Prostate gland (tissue), 2 donors: ENCODE measurements around the gene MGRN1.

ENCODE experiments used
- POLR2AphosphoS5 ChIP-seq: sonication (generic); formaldehyde crosslinking; IDR thresholded peaks from one replicate; pipeline ENCODE4 v1.6.1; 2017; ENCODE audit warnings: antibody characterized with exemption
- TF ChIP-seq, protein P1 (sequence below), 4 experiments: fragments of 200-600 bp in 2 of 4; fragments of 450-650 bp in 2 of 4; sonication (generic) in 2 of 4; IDR thresholded peaks; 1 replicate in 3 of 4; 2 replicates in 1 of 4; pipeline ENCODE4 v1.5.1; 2016 to 2019; ENCODE audit warnings: antibody characterized with exemption in 4 of 4, mild to moderate bottlenecking in 2 of 4, moderate library complexity in 2 of 4

DNA sequence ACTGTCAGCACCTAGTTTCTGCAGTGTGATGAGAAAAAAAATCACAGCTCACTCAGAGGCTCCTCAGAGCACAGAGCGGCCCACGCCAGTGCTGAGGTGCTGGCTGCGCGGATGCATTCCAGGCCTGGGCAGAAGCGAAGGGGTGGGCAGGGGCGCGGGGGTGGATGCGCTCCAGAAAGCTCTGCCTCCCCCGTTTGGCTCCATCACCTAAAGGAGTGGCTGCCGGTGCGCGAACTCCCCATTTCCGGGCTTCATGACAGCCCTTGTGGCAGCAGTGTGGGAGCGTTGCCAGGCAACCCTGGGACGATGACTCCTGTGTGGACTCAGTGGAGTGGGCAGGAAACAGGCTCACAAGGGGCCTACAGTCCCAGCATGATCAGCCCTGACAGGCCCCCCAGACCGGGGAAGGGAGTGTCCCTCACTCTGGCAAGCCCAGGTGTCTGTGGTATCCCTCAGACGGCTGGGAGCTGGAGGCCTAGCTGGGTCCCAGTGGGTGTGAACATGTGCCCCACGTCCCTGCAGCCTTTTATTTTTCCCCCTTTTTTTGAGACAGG, 35.9 kb downstream of the MGRN1 start:
- TF ChIP-seq, protein P1, sequence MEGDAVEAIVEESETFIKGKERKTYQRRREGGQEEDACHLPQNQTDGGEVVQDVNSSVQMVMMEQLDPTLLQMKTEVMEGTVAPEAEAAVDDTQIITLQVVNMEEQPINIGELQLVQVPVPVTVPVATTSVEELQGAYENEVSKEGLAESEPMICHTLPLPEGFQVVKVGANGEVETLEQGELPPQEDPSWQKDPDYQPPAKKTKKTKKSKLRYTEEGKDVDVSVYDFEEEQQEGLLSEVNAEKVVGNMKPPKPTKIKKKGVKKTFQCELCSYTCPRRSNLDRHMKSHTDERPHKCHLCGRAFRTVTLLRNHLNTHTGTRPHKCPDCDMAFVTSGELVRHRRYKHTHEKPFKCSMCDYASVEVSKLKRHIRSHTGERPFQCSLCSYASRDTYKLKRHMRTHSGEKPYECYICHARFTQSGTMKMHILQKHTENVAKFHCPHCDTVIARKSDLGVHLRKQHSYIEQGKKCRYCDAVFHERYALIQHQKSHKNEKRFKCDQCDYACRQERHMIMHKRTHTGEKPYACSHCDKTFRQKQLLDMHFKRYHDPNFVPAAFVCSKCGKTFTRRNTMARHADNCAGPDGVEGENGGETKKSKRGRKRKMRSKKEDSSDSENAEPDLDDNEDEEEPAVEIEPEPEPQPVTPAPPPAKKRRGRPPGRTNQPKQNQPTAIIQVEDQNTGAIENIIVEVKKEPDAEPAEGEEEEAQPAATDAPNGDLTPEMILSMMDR (IDR thresholded peaks at IDR 0.05), result no peak
- no peak for TF ChIP-seq POLR2AphosphoS5
